ENCODE data around the gene BLTP3A.
"Not testable (repeated sequence)": the region's sequence is repeated elsewhere in the genome, so short reads cannot be mapped to it uniquely, and the experiment has no call there.

Gene BLTP3A

DNA sequence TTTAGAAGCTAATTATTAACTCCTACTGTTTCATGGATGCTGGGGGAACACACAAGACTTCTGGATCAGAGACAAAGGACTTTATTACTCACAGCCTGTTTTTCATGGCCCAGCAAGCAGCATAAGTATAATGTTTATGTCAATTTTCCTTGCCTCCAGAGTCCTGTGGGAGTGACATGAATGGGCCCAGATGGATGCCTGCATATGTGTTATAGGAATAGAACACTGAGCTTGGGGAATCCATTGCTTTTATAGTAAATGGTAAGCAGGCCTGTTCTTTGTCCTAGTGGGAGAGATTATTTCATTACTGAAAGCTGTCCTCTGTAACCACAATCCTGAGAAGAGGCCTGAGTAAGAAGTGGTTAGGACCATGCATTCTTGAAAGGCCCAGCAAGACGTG lies 25.6 kb downstream of the BLTP3A start:
- Histone ChIP-seq H3K9ac (ENCODE audit: low read length) (no peak overlapping the region), H3K9me3 (ENCODE audit: control insufficient read depth, low read length) (no peaks in the 10 kb centered on the region), H3K27me3 (ENCODE audit: control insufficient read depth, insufficient read depth, low read length) (no peaks in the 10 kb centered on the region), H3K4me3 (ENCODE audit: low read length) (no peak overlapping the region), H3K36me3 (ENCODE audit: control insufficient read depth, insufficient read depth, low read length) (no peaks in the 10 kb centered on the region), H3K4me1 (ENCODE audit: control insufficient read depth, insufficient read depth, low read length) (peaks cover 20% of the 10 kb centered on the region)

DNA sequence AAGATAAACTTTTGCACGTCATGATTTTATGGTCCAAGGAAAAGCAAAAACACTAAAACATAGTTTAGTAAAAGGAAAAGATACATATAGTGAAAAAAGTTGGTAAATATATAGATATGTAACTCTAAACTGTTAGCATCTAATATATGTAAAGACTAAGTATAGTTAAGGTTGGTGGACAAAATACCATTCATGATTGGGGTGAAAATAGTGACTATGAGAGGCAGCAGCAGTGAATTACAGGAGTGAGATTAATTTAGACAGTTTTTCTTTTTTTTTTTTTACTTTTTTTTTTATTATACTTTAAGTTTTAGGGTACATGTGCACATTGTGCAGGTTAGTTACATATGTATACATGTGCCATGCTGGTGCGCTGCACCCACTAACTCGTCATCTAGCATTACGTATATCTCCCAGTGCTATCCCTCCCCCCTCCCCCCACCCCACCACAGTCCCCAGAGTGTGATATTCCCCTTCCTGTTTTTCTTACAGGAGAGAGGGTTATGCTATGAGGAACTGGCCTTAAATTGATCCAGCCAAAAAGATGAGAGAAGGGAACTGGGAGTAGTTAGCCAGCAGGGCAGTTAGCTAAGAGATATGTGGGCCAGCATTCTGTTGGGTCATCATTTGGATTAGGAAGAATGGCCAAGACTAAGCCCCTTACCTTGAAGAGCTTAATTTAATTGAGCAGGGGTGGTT lies 27.1 kb downstream of the BLTP3A start:
- not testable (repeated sequence) for H3K4me3 ChIP-seq (ENCODE audit: low read length); H3K9ac ChIP-seq (ENCODE audit: low read length); H3K36me3 ChIP-seq (ENCODE audit: control insufficient read depth, insufficient read depth, low read length); H3K27me3 ChIP-seq (ENCODE audit: control insufficient read depth, insufficient read depth, low read length); H3K9me3 ChIP-seq (ENCODE audit: control insufficient read depth, low read length)
- peaks cover 20% of the 10 kb centered on the region for H3K4me1 ChIP-seq (ENCODE audit: control insufficient read depth, insufficient read depth, low read length)

DNA sequence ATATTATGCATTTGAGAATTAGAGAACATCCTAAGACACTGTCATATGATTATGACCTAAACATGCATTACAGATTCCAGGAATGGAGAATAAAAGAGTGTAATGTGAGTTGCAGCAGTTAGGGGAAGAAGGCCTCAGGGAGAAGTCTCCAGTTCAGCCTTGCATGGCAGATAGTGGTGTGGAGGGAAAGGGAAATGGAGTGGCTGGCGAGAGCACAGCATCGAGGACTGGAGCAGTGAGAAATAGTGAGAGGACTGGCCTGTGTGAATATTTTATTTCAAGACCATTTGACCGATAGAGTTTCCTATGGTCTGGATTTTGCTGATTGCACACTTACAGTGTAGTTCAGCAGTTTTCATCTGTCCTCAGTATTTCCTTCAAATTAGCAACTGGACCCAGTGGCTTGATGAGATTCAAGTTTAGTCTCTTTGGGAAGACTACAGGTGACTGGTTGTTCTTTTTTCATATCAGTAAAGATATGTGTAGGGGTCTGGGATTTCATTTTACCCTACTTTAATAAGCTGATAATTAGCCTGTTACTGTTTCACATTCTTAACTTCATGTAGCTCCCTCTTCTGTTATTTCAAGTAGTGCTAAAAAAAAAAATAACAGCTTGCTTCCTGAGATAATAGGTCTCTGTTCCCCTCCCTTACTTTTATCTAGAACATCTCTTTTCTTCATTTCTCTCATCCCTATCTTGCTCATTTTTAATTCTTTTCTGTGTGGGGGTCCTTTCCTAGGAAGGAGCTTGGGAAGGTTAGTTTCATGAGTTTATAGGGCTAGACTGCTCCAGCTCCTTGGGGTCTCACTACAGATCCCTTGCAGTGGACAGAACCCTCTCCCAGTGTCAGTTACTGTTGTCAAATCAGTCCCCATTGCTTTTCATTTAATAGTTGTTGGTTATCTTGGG lies 27.9 kb downstream of the BLTP3A start:
- H3K4me1 ChIP-seq (ENCODE audit: control insufficient read depth, insufficient read depth, low read length): peaks cover 20% of the 10 kb centered on the region
- H3K27me3 ChIP-seq (ENCODE audit: control insufficient read depth, insufficient read depth, low read length): no peaks in the 10 kb centered on the region
- no peak overlapping the region for H3K9ac ChIP-seq (ENCODE audit: low read length)
- no peaks in the 10 kb centered on the region for H3K9me3 ChIP-seq (ENCODE audit: control insufficient read depth, low read length)
- H3K36me3 ChIP-seq (ENCODE audit: control insufficient read depth, insufficient read depth, low read length): no peaks in the 10 kb centered on the region
- H3K4me3 ChIP-seq (ENCODE audit: low read length): no peak overlapping the region

DNA sequence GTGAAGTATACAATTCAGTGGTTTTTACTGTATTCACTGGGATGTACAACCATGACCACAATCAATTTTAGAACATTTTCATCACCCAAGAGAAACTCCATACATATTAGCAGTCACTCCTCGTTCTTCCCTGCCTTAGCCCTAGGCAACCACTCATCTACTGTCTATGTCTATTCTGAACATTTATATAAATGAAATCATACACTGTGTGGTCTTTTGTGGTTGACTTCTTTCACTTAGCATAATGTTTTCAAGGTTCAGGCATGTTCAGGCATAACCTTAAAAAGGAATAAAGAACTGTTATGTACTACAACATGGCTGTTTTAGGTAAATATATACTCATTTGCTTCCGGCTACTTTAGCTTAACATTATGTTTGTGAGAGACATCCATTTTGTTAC lies 37.3 kb downstream of the BLTP3A start:
- H3K27me3 ChIP-seq (ENCODE audit: control insufficient read depth, insufficient read depth, low read length): no peaks in the 10 kb centered on the region
- no peaks in the 10 kb centered on the region for H3K9me3 ChIP-seq (ENCODE audit: control insufficient read depth, low read length)
- H3K36me3 ChIP-seq (ENCODE audit: control insufficient read depth, insufficient read depth, low read length): peaks cover 4% of the 10 kb centered on the region
- no peak overlapping the region for H3K9ac ChIP-seq (ENCODE audit: low read length)
- no peak overlapping the region for H3K4me3 ChIP-seq (ENCODE audit: low read length)
- H3K4me1 ChIP-seq (ENCODE audit: control insufficient read depth, insufficient read depth, low read length): no peaks in the 10 kb centered on the region

DNA sequence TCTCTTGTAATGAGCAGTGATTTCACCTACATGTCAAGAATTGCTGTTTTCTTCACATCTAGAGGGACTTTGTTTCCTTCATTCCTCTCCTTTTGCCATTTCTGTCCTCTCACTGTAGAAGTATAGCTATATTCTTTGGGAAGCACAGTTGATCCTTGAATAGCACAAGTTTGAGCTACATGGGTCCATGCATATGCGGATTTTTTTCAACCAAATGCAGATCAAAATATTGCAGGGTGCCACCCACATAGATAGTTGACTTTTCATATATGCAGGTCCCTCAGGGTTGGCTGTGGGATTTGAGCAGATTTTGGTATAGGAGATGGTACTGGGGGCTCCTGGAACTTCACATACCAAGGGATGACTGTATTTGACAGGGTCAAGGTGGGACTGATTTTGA lies 41.1 kb downstream of the BLTP3A start:
- Histone ChIP-seq H3K27me3 (ENCODE audit: control insufficient read depth, insufficient read depth, low read length) (no peaks in the 10 kb centered on the region), H3K36me3 (ENCODE audit: control insufficient read depth, insufficient read depth, low read length) (peaks cover 4% of the 10 kb centered on the region), H3K4me1 (ENCODE audit: control insufficient read depth, insufficient read depth, low read length) (no peaks in the 10 kb centered on the region)

DNA sequence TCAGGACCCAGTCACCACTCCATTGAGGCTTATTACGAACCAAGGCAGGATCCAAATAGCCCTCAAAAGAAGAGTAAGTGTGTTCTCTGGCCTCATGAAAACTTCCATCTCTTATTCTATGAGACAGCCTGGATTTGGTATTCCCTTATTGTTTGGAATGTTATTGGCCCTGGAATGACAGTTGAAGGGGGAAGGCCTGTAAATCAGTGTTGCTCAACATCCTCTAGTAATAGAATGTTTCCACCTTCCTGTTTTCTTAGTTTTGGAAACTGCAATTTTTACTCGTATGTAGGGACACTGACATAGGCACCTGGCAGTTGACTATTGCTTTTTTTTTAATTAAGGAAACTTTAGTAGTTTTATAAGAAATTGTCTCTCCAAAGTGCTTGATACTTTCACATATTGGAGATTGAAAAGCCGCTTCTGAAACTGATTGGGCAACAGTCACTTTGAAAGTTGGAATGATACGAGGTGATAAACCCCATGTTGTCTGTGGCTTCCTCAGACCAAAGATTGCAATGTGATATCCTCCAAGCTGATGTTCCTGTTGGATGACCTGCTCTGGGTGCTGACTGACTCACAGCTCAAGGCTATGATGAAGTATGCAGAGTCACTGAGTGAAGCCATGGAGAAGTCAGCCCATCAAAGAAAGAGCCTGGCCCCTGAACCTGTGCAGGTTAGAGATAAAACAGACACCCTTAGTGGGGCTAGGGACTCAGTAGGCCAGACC lies 43.1 kb downstream of the BLTP3A start:
- Histone ChIP-seq H3K9me3 (ENCODE audit: control insufficient read depth, low read length) (no peaks in the 10 kb centered on the region), H3K9ac (ENCODE audit: low read length) (no peak overlapping the region), H3K27me3 (ENCODE audit: control insufficient read depth, insufficient read depth, low read length) (no peaks in the 10 kb centered on the region), H3K4me3 (ENCODE audit: low read length) (no peak overlapping the region), H3K36me3 (ENCODE audit: control insufficient read depth, insufficient read depth, low read length) (no peaks in the 10 kb centered on the region), H3K4me1 (ENCODE audit: control insufficient read depth, insufficient read depth, low read length) (no peaks in the 10 kb centered on the region)

More for the DNA sequence above, 41.1 kb downstream of the BLTP3A start:
- no peak overlapping the region for H3K4me3 ChIP-seq (ENCODE audit: low read length)
- H3K9me3 ChIP-seq (ENCODE audit: control insufficient read depth, low read length): no peaks in the 10 kb centered on the region
- no peak overlapping the region for H3K9ac ChIP-seq (ENCODE audit: low read length)

DNA sequence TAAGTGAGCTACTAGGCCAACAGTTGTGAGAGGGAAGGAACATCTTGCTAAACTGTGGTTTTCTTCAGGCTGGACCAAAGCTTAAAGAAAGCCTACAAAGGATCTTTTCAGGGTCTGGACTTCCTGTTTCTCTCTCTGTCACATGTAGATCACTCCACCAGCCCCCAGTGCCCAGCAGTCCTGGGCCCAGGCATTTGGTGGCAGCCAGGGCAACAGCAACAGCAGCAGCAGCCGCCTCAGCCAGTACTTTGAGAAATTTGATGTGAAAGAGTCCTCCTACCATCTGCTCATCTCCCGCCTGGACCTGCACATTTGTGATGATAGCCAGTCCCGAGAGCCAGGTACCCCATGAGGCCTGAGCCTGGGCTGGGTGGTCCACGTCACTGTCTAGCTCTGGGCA lies 44.1 kb downstream of the BLTP3A start:
- H3K27me3 ChIP-seq (ENCODE audit: control insufficient read depth, insufficient read depth, low read length): no peaks in the 10 kb centered on the region
- H3K9me3 ChIP-seq (ENCODE audit: control insufficient read depth, low read length): no peaks in the 10 kb centered on the region
- H3K4me3 ChIP-seq (ENCODE audit: low read length): no peak overlapping the region
- H3K9ac ChIP-seq (ENCODE audit: low read length): no peak overlapping the region
- H3K36me3 ChIP-seq (ENCODE audit: control insufficient read depth, insufficient read depth, low read length): no peaks in the 10 kb centered on the region
- no peaks in the 10 kb centered on the region for H3K4me1 ChIP-seq (ENCODE audit: control insufficient read depth, insufficient read depth, low read length)

DNA sequence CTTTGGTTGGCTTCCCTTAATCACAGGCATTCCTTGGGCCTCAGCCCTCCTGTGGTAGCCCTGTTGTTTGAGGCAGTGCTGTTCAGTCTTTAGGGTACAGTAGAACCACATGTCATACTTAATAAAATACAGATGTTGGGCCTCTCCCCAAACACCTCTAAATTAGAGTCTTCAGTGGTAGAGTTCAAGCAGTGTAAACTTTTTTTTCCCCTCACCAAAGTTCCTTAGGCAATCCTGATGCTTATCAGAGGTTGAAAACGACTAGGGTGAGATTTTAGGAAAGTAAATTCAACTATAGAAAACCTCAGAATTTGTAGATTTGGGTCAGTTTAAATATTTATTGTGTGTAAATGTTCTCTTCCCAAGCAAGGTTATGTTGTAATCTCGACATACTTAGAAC lies 44.6 kb downstream of the BLTP3A start:
- Histone ChIP-seq H3K27me3 (ENCODE audit: control insufficient read depth, insufficient read depth, low read length) (no peaks in the 10 kb centered on the region), H3K36me3 (ENCODE audit: control insufficient read depth, insufficient read depth, low read length) (no peaks in the 10 kb centered on the region), H3K9me3 (ENCODE audit: control insufficient read depth, low read length) (no peaks in the 10 kb centered on the region), H3K9ac (ENCODE audit: low read length) (no peak overlapping the region), H3K4me3 (ENCODE audit: low read length) (no peak overlapping the region), H3K4me1 (ENCODE audit: control insufficient read depth, insufficient read depth, low read length) (no peaks in the 10 kb centered on the region)

DNA sequence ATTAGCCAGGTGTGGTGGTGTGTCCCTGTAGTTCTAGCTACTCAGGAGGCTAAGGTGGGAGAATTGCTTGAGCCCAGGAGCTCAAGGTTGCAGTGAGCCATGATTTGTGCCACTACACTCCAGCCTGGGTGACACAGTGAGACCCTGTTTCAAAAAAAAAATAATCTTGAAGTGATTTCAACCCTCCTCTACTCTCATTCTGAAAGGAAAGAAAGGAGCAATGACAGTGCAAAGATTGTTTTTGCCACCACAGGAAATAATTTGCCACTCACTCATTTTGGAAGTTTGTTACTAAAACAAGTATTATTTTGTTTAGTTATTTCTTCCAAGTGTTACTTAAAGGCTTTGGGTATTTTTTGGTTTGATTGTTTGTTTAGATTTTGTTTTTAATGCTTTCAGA lies 45.6 kb downstream of the BLTP3A start:
- H3K9ac ChIP-seq (ENCODE audit: low read length): no peak overlapping the region
- no peaks in the 10 kb centered on the region for H3K36me3 ChIP-seq (ENCODE audit: control insufficient read depth, insufficient read depth, low read length)
- H3K4me1 ChIP-seq (ENCODE audit: control insufficient read depth, insufficient read depth, low read length): no peaks in the 10 kb centered on the region
- no peak overlapping the region for H3K4me3 ChIP-seq (ENCODE audit: low read length)
- no peaks in the 10 kb centered on the region for H3K9me3 ChIP-seq (ENCODE audit: control insufficient read depth, low read length)
- no peaks in the 10 kb centered on the region for H3K27me3 ChIP-seq (ENCODE audit: control insufficient read depth, insufficient read depth, low read length)

DNA sequence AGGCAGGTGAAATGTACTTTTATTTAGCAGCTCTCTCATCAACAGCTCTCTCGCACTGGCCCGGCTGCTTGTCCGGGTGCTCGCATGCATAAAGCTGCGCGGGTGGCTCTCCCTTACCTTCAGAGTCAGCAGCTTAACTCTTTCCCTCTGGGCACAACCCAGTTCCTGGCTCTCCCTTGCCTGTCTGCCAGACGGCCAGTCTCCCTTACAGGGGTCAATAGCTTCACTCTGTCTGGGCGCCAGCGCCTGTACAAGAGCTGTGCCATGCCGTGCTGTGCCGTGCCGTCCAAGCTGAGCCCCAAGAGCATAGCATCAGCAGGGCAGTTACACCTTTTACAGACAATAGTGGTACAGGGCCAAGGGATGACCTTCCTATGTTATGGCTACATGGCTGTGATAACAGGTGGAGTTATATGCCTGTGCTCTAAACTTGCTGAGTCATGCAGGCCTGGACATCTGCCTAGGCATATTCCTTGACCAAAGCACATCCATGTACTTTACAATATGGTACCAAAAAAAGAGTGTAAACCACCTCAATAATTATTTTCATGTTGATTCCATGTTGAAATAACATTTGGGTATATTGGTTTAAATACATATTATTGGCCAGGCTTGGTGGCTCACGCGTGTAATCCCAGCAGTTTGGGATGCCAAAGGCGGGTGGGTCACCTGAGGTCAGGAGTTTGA lies 47.9 kb downstream of the BLTP3A start:
- H3K27me3 ChIP-seq (ENCODE audit: control insufficient read depth, insufficient read depth, low read length): no peaks in the 10 kb centered on the region
- no peaks in the 10 kb centered on the region for H3K4me1 ChIP-seq (ENCODE audit: control insufficient read depth, insufficient read depth, low read length)
- no peaks in the 10 kb centered on the region for H3K36me3 ChIP-seq (ENCODE audit: control insufficient read depth, insufficient read depth, low read length)

More for the DNA sequence above, 47.9 kb downstream of the BLTP3A start:
- Histone ChIP-seq H3K4me3 (ENCODE audit: low read length) (no peak overlapping the region), H3K9me3 (ENCODE audit: control insufficient read depth, low read length) (no peaks in the 10 kb centered on the region), H3K9ac (ENCODE audit: low read length) (no peak overlapping the region)
